Aorta (tissue), 5 donors: ENCODE measurements around the gene PPP6R2. TPM values are rescaled to one million over a fixed set of nuclear protein-coding genes. Genes with fewer than 3 reads are reported as not detected.

Source experiments
- ATAC-seq: fragments of 200-7000 bp; cut with Tn5 transposase; one replicate; pipeline ENCODE4 v1.9.1; 2022; ENCODE audit warnings: moderate library complexity; ENCODE audit not compliant: low FRiP score
- DNase-seq, 2 donors: peaks; one replicate each; pipeline ENCODE4 v3.0.0-alpha.2; 2020
- H3K27ac ChIP-seq, 2 donors: one replicate each; pipeline ENCODE4 v1.5.1; 2013; ENCODE audit warnings: low read length in 2 of 2, mild to moderate bottlenecking in 2 of 2, moderate library complexity in 2 of 2, control low read depth in 1 of 2, inconsistent platforms in 1 of 2, low read depth in 1 of 2
- H3K27me3 ChIP-seq, 2 donors: one replicate each; pipeline ENCODE4 v1.6.1; 2013; ENCODE audit warnings: control low read depth in 1 of 2, low read length in 1 of 2, mild to moderate bottlenecking in 1 of 2, moderate library complexity in 1 of 2; ENCODE audit not compliant: insufficient read depth in 2 of 2, control insufficient read depth in 1 of 2
- H3K36me3 ChIP-seq, 2 donors: one replicate each; pipeline ENCODE4 v1.6.1; 2013; ENCODE audit warnings: control low read depth in 1 of 2, low read length in 1 of 2, mild to moderate bottlenecking in 1 of 2; ENCODE audit not compliant: insufficient read depth in 2 of 2, control insufficient read depth in 1 of 2
- H3K4me1 ChIP-seq, 2 donors: one replicate each; pipeline ENCODE4 v1.6.1; 2013; ENCODE audit warnings: low read length in 2 of 2, control low read depth in 1 of 2, mild to moderate bottlenecking in 1 of 2, moderate library complexity in 1 of 2; ENCODE audit not compliant: insufficient read depth in 2 of 2, control insufficient read depth in 1 of 2
- H3K4me3 ChIP-seq, 2 donors: one replicate each; pipeline ENCODE4 v1.5.1; 2013; ENCODE audit warnings: low read length in 2 of 2, control low read depth in 1 of 2, mild to moderate bottlenecking in 1 of 2
- H3K9me3 ChIP-seq: one replicate; pipeline ENCODE4 v1.6.1; 2013; ENCODE audit warnings: mild to moderate bottlenecking, low read length; ENCODE audit not compliant: control insufficient read depth
- WGBS, 2 donors: extraction: QIAGEN DNeasy Blood & Tissue Kit; methylation state at CpG; one replicate each; pipeline ENCODE4 v1.1.7; 2013; 5-methylcytosine and 5-hydroxymethylcytosine counted together
- intact Hi-C, 2 donors: fragments of 100-400 bp; cut with DNase I; formaldehyde crosslinking; loops; one replicate each; pipeline versions ENCODE4 v1.14.2 to v1.15.0; 2022
- polyA plus RNA-seq, 2 donors: library from polyadenylated mRNA; stranded (reverse); fragments of 200-250 nt; gene quantifications; one replicate each; pipeline ENCODE4 v1.2.3, GENCODE V29; 2013
- total RNA-seq, 2 donors: library from RNA; stranded (reverse); fragmentation: NEBNext Ultra II Directional; extraction: Animal tissue kit (Norgen Biotek cat#: 25700); gene quantifications; one replicate each; pipeline ENCODE4 v1.2.1, GENCODE V29; 2021
- donor health status: healthy with polysubstance abuse.
- donor health status: Bipolar disorder and iron deficiency.
- donor health status: DM: no; HTN: no; CAD: no.
- donor health status: DM: no; HTN: no; CAD: no.
- donor health status: DM: yes; HTN: yes; CAD: no.

Gene PPP6R2
- total and polyA plus RNA-seq, 4 donors, result 14.1 to 62.5 (median 46.0) TPM

DNA sequence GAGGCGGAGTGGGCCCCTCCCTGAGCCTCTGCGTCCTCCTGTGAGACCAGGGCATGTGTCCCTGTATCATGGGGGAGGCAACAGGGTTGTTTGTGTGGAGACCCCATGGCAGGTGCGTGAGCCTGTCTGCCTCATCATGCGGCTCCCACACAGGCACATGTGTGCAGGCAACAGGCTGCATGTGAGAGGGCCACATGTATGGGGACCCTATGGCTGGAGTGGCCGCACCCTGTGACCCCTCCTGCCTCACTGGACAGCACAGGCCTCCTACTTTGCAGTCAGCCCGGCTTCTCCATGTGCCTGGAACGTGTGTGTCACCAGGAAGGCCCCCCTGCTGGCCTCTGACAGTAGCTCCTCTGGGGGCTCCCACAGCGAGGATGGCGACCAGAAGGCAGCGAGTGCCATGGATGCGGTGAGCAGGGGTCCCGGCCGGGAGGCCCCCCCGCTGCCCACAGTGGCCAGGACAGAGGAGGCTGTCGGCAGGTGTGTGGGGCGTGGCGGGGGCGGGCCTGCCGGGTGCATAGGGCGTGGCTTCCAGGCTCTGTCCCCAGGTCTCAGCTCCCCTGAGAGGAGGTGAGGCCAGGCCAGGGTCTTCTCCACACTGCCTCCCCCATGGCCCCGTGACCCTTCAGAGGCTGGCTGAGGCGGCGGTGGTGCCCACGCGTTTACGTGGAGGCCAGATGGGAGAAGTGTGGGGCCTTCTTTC lies 97.6 kb downstream of the PPP6R2 start:
- Histone ChIP-seq H3K9me3 (no peaks in the 10 kb centered on the region), H3K4me1 (no peaks in the 10 kb centered on the region), H3K27ac (no peak overlapping the region), H3K4me3 (no peak overlapping the region), H3K27me3 (no peaks in the 10 kb centered on the region), H3K36me3 (peaks cover 0 to 14% of the 10 kb centered on the region in 2 donors)
- ATAC-seq (no peak), DNase-seq (peak in 1 of 2 donors; percentile 44)
- WGBS, 2 donors, result 86% methylated on average over 25 to 26 of the region's 26 CpGs
- intact Hi-C loops, result no loop called here

DNA sequence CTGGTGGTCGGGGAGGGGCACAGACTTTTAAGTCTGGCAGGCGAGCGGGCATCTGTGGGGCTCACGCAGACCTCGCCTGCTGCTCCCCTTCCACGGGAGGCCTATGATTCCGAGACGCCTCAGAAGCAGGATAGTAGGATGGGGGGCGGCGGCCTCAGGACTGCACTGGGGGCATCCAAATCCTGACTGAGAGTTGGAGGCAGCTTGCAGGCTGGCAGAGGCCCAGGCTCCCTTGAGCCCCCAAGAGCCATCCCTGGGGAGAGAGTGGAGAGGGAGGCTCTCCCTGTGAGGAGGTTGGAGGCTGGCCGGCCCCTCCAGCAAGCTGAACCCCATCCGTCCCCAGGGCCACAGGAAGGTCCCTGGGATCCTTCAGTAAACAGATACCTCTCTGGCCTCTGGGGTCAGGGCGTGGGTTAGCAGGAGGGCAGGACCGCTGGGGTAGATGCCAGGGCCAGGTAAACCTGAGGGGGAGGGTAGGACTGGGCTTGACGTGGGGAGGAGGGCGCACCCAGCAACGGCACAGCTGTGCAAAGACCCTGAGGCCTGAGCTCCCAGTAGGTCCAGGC lies 98.4 kb downstream of the PPP6R2 start:
- H3K36me3 ChIP-seq, result peaks cover 0 to 14% of the 10 kb centered on the region in 2 donors
- intact Hi-C loops, result no loop called here
- WGBS, 2 donors, result 82 to 92% methylated on average over 17 of the region's 17 CpGs

GRCh38 chr22:50443197-50443596 lies 100.1 kb downstream of the PPP6R2 start:
- DNase-seq, result no peak
- Histone ChIP-seq H3K27me3 (no peaks in the 10 kb centered on the region), H3K4me1 (no peaks in the 10 kb centered on the region), H3K36me3 (peaks cover 0 to 8% of the 10 kb centered on the region in 2 donors), H3K27ac (no peak overlapping the region), H3K9me3 (no peaks in the 10 kb centered on the region), H3K4me3 (no peak overlapping the region)
- WGBS, 2 donors, result 77 to 78% methylated on average over 15 of the region's 15 CpGs
- intact Hi-C loops, result no loop called here
- ATAC-seq, result no peak

More for the DNA sequence above, 98.4 kb downstream of the PPP6R2 start:
- Histone ChIP-seq H3K27me3 (no peaks in the 10 kb centered on the region), H3K4me3 (no peak overlapping the region), H3K9me3 (no peaks in the 10 kb centered on the region), H3K27ac (no peak overlapping the region), H3K4me1 (no peaks in the 10 kb centered on the region)
- DNase-seq, result no peak
- no peak for ATAC-seq

DNA sequence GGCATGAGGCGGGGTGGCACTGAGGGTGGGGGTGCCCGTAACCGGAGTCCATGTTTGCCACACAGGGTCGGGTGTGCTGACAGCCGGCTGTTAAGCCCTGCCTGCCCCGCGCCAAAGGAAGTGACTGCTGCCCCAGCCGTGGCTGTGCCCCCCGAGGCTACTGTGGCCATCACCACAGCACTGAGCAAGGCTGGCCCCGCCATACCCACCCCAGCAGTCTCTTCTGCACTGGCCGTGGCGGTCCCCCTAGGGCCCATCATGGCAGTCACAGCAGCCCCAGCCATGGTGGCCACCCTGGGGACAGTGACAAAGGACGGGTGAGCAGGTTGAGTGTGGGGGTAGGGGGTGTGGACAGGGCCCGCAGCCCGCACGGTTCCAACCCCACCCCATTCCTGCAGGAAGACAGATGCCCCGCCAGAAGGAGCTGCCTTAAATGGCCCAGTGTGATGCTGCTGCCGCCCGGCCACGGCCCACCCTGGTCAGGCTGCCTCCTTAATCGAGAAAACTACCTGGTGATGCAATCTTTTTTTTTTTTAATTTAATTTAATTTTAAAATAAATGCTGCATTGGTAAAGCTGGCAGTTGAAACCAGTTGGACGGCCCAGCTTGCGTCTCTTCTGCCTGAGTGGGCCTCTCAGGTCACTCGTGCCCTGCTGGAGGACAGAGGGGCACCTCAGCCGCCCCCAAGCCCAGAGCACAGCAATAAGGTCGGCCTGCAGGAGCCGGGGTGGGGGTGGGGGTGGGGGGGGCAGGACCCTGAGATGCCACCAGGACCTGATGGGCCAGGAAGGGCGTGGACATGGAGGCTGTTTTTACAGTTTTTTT lies 100.9 kb downstream of the PPP6R2 start:
- intact Hi-C loops, result no loop called here
- H3K4me1 ChIP-seq, result no peaks in the 10 kb centered on the region
- H3K9me3 ChIP-seq, result no peaks in the 10 kb centered on the region
- H3K4me3 ChIP-seq, result no peak overlapping the region
- no peak for ATAC-seq
- peaks cover 0 to 2% of the 10 kb centered on the region in 2 donors for H3K36me3 ChIP-seq
- no peak for DNase-seq
- H3K27me3 ChIP-seq, result no peaks in the 10 kb centered on the region
- 69 to 72% methylated on average over 28 of the region's 28 CpGs for WGBS, 2 donors
- no peak overlapping the region for H3K27ac ChIP-seq

GRCh38 chr22:50444663-50445062 lies 101.5 kb downstream of the PPP6R2 start:
- intact Hi-C loops, result no loop called here
- Histone ChIP-seq H3K27me3 (no peaks in the 10 kb centered on the region), H3K9me3 (no peaks in the 10 kb centered on the region), H3K4me3 (no peak overlapping the region), H3K4me1 (no peaks in the 10 kb centered on the region), H3K27ac (no peak overlapping the region), H3K36me3 (peaks cover 0 to 2% of the 10 kb centered on the region in 2 donors)
- DNase-seq (no peak), ATAC-seq (no peak)
- WGBS, 2 donors, result 67 to 77% methylated on average over 5 of the region's 5 CpGs

- Histone ChIP-seq H3K36me3 (peaks cover 0 to 4% of the 10 kb centered on the region in 2 donors), H3K4me3 (no peak overlapping the region), H3K27ac (no peak overlapping the region), H3K27me3 (no peaks in the 10 kb centered on the region), H3K9me3 (no peaks in the 10 kb centered on the region), H3K4me1 (no peaks in the 10 kb centered on the region)
- intact Hi-C loops, result no loop called here
- 72% methylated on average over 30 of the region's 30 CpGs for WGBS, 2 donors
- ATAC-seq, result no peak
- DNase-seq, result no peak
Measured at GRCh38 chr22:50445071-50445879, 102.1 kb downstream of the PPP6R2 start.

- Histone ChIP-seq H3K9me3 (no peaks in the 10 kb centered on the region), H3K4me3 (no peak overlapping the region), H3K36me3 (peaks cover 0 to 3% of the 10 kb centered on the region in 2 donors), H3K27me3 (no peaks in the 10 kb centered on the region), H3K27ac (no peak overlapping the region), H3K4me1 (no peaks in the 10 kb centered on the region)
- intact Hi-C loops, result no loop called here
- no peak for ATAC-seq
- no peak for DNase-seq
- WGBS, 2 donors, result 70 to 76% methylated on average over 15 to 17 of the region's 17 CpGs
Measured at GRCh38 chr22:50445880-50446707, 103.0 kb downstream of the PPP6R2 start.
